Measurements from ENCODE around the gene C13orf42.
"Not testable (repeated sequence)": the region's sequence is repeated elsewhere in the genome, so short reads cannot be mapped to it uniquely, and the experiment has no call there.

C13orf42 gene

DNA sequence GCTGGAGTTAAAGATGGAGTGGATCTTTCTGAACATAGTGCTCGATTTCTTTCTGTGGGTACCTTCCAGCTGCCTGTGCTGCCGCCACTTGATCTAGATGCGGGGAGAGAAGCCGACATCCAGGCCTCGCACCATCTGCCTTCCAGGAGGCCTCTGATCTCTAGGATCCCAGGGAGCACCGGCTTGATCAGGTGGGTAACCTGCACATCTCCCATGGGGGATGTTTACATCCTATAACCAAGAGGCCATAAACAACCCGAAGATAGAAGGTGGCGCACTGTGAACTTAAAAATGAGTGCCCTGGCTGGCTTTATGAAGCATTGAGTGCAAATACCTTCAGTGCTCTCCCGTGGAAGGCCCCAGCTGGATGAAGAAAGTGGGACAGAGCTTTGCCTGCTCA is at the start of gene C13orf42:
C13orf42 (minus strand) TSS at position 101 of the 400 bp plus-strand sequence; CDS start at position 36, 65 bp downstream.
- no peak for DNase-seq

DNA sequence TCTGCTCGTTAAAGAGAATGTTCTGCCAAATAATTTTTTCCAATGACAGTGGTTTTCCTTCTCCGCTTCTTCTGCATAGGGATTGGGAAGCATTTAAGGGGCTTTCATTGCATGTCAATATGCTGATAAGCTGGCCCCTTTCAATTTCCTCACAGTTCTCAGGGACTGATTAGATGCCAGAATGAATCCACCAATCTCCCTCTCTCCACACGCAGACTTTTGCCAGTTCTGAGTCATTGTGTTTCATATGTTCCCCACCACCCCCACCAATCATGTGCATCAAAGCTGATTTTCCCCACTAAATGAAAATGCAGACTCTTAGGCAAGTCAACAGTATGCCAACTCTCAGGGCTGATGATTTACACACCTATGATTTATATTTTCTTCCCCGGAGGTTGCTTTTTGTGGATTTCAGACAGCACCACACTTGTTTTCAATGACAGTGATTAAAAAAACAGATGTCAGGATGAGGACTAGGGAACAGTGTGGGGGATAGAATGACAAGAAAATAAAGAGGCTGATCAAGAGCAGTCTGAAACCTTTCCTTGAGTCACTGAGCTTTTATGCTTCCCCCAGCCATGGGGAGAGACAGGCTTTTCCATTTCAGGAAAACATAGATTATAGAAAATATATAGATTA is 47.9 kb upstream of the C13orf42 start:
- DNase-seq = no peak

DNA sequence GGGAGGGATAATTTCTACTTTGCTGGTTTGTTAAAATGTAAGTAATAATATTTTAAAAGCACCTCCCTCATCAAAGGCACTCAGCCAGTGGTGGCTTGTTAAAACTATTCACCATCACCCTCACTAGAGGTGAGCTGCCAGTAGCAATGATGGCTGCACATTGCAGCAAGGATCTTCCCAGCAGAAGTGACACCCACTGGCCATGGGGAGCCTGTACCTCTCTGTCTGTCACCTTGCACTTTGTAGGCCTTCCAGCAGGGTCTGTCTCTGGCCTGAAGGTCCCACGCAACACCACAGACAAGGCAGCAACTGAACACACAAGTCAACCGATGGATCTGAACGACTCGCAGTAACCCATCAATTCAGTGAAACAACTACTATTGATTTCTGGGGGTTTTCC is 47.3 kb upstream of the C13orf42 start:
- no peak for DNase-seq

DNA sequence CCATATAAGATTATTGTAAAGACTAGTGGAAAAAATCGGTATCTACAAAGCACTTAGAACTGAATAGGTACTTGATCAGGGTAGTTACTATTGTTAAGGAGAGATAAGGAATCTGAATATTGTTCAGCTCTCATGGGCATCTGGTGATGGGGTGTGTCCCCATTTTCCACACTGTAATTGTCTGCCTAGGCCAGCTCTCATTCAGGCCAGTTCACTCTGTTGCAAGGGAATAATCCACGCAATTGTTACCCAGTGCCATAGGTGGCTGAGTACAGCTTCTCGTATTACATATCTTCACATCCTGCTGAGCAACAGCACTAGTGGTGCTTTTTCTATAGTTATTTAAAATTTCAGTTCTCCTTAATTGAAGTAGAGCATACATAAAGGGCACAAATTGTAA is 45.6 kb upstream of the C13orf42 start:
- DNase-seq = no peak

DNA sequence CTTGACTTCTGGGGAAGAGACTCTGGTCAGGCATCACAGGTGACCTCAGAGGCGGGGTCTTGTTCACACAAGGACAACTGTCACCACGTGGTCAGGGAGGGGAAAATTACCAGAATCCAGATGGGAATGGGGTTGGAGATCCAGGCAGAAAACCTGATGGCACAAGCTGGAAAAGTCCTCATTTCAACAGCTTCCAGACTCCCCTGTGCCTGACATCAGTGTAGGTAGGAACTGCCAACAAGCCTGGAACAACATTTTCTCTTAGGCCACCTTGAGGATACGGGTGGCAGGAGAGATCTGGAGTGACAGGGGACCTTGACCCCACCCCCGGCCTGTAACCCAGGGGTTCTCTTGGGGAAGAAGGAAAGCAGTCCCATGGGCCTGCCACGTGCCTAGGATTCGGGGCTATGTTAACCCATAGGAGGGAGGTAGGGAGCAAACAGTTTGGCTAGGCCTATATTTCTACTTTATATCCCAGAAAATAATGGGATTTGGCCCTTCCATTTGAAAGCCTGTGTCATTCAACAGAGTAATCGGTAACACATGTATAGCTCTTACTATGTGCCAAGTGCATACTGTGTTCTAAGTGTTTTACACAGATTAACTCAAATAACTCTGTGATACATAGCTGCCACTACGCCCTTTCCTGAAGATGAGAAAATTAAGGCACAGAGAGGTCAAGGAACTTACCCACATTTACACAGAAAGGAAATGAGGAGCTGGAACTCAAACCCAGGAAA is 44.9 kb upstream of the C13orf42 start:
- DNase-seq = no peak

DNA sequence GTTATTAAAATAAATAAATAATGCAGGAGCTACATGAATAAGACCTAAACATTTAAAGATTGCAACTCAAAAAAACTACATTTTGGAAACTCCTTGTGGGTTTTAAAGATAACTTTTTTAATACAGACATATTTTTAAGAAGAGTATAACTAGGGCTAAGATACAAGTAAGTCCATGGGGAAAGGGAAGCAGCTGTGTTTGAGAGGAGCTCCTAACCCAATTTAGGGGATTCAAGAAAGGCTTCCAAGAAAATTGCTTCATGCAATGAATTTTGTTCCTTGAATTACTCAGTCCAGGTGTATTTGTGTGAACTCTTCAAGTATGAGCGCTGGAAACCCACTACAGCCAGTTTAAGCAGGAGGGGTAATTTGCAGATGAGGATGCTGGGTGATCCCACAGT is 44.1 kb upstream of the C13orf42 start:
- no peak for DNase-seq

DNA sequence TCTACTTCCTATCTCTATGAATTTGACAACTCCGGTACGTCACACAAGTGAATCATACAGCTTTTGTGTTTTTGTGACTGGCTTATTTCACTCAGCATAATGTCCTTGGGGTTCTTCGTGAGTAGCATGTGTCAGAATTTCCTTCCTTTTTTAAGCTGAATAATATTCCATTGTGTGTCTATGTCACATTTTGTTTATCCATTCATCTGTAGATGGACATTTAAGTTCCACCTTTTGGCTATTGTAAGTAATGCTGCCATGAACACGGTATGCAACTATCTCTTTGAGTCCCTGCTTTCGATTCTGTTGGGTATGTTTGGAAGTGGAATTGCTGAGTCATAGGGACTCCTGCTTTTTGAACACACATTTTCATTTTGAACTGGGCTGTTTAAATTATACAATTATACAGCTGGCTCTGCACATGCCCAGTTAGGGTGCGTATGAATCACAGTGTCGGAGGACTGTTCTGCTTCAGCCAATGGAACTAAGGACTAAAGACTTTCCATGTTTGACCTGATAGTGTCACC is 43.0 kb upstream of the C13orf42 start:
- no peak for DNase-seq

DNA sequence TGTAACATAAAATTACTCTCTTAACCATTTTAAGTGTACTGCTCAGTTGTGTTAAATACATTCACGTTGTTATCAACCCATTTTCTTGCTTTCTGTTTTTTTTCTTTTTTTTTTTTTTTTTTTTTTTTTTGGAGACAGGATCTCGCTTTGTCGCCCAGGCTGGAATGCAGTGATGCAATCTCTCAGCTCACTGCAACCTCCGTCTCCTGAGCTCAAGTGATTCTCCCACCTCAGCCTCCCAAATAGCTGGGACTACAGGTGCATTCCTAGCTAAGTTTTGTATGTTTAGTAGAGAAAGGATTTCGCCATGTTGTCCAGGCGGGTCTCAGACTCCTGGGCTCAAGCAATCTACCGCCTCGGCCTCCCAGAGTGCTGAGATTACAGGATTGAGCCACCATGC is 42.5 kb upstream of the C13orf42 start:
- no peak for DNase-seq

DNA sequence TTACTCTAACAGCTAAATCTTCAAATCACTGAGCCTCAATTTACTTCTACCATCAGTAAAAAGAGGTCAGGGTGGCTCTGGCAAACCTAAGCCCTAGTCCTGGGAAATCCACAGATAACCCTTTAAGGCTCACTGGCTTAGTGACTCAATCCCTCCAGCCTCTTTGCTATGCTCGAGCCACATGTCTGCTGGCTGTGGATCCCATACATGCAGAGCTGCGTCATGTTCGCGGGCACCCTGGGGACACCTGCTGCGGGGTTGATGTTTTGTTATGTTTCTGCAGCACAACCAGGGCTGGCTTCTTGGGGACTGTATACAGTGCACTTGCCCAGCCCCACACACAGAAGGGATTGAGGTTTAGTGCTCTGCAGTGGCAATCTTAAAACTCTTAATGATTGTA is 41.6 kb upstream of the C13orf42 start:
- DNase-seq = no peak

DNA sequence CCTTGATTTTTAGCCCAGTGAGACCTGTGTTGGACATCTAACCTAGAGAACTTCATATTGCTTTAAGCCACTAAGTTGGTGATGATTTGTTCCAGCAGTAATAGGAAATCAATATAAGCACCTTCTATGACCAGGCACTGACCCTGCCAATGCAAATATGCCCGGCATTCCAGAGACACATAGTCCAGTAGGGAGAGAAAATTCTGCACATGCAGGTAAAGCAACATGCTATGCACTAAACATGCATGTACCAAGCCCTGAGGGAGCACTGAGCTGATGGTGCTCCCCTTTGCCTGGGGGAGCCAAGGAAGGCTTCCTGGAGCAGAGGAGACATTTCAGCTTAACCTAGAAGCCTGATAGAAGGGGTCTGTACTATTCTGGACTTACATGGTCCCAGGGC is 40.4 kb upstream of the C13orf42 start:
- no peak for DNase-seq

DNA sequence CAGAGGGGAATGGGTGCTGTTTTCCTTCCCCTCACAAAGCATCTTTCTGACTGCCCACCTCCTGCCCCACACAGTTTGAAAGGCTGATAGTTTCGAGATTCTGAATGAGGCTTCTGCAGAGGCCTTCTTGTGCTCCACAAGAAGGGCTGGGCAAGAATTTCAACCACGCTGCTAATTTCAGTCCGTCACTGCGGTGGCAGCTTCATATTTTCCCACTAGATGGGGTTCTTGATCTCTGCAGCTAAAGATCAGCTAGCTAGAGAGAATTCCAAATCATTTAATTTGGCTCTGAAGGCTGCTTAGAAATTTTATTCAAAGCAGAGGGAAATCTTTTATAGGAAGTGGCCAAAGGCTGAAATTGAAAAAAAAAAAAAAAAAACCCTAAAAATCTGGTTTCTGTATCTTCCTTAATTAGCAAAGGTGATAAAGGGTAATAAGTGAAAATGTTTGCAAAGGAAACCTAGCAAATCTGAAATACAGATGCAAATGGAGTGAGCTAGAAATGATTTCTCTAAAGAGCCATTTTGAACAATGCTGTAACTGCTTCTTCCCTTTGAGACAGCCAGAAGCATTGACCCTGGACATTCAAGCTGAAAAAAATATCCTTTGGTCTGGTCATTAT is 38.0 kb upstream of the C13orf42 start:
- DNase-seq = no peak

DNA sequence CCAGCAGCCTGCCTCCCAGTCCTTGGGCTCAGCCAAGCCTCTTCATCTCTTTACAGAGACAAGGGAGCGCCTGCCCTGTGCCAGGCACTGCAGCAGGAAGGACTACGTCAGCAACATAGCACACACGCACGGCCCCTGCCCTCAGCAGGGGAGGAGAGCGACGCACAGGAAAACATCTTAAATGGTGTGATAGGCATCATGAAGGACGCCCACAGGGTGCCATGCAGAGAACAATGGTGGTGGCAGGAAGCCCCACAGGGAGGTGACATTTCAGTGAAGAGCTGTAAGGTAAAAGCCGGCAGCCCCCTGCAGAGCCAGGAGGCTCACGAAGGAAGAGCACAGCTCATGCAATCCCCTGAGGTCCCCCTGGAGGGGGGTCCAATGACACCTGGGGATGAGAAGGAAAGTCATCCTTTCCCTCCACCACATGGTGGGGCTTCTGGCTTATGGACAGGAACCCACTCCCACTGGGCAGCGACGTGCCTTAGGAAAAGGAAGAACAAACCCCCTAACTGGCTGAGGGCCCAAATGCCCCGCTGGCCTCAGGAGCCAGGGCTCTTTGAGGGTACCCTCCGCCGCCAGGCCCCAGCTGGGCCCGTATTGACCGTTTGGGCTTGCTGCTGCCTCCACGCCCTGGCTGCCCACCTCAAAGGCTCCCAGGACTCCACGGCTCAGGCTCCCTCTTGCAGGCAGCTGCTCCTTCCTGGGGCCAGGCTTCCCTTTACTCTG is 37.3 kb upstream of the C13orf42 start:
- DNase-seq = no peak

DNA sequence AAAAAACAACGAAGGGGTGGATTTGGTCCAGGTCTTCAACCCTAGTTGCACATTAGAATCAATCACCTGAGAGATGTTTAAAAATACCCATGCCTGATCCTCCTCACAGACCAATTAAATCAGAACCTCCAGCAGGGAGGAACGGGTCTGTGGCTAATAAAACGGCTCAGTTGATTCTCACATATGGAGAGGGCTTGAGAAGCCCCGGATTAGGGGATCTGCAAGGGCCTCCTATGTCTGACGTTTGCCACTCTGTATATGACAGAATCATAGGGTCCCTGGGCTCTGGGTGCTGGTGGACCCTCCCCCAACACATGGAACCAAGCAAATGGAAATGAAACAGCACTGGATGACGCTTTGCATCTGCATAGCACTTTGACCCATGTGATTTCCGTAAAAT is 36.7 kb upstream of the C13orf42 start:
- no peak for DNase-seq

DNA sequence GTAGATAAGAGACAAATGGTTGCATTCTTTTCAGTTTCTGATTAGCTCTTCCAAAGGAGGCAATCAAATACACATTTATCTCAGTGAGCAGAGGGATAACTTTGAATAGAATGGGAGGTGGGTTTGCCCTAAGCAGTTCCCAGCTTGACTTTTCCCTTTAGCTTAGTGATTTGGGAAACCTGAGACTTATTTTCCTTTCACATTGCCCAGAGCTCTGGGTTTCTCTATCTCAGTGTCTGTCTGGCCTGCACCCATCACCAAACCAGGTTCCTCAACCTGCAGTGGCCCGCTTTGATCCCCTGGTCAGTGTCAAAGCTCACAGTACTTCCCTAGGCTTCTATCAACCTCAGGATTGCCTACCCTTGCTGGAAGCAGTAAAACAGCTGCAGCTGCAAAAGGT is 35.6 kb upstream of the C13orf42 start:
- no peak for DNase-seq

DNA sequence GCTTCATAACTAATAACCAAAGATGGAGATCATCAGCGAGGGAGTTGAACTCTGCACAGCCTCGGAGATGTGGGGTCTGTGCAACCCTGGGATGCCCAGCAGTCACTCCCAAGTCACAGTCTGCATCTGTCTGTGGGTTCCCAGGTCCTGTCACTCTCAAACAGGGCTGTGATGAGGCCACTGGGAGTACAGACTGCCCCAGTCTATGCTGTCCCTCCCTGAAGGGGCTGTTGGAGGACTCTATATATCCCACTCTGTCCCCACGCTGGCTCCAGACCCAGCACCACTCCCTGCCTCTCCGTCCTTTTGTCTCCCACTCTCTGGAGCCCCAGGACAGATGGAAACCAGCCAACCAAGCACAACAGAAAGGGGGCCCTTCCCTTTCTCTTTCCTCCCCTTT is 26.2 kb upstream of the C13orf42 start:
- no peak for DNase-seq

DNA sequence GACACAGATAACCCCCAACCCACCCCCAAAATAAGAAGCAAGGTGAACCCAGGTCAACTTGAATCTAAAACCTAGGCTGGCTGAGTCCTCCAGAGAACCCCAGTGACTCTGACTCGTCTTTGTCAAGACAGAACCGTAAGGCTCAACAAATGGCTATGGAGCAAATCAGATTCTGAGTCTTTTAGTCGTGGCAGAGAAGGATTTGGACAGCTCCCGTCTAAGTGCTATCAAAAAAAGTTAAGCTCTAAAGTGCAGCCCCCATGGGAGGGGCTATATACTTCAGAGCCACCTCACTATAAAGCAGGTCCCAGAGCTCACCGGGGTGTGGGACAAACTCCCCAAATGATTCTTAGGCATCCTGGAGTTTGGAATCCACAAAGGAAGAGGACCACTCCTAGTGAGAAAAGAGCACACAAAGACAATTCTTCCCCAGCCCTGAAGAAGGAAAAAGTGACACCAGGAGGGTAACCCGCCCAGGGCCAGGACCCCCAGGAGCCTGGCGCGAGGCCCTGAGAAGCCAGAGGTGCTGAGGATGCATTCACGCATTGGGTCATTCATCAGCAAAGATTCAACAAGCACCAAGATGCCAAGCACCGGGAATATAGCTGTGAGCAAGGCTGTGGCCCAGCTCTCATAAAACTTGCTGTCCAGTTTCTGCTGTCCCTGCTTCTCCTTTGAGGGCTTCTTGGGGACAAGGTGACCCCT is 25.4 kb upstream of the C13orf42 start:
- DNase-seq = no peak

DNA sequence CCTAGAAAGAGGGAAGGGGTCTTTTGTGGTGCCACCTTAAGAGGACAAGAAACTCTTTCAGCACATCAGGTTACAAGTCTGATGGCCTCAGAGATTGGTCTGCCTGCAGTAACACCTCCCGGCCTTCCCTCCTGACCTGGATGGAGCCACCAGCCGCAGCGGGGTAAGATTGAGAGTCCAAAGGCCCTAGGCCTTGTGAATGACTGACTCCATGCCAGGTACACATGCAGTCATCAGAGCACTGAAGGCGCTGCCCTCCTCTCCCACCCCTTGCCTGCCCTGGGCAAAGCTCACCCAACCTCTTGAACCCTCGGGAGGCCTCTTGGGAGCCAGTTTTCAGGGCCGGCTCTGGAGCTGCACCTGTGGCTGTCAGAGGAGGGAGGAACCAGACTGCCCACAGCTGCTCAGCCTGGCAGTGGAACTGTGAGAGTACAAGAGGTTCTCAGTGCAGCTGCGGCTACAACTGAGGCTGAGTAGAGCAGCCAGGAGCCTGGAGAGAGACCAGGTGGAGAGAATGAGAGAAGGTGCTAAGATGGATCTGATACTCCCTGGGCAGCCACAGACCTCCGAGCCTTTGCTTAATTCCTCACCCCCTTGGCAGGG is 23.8 kb upstream of the C13orf42 start:
- DNase-seq = no peak

DNA sequence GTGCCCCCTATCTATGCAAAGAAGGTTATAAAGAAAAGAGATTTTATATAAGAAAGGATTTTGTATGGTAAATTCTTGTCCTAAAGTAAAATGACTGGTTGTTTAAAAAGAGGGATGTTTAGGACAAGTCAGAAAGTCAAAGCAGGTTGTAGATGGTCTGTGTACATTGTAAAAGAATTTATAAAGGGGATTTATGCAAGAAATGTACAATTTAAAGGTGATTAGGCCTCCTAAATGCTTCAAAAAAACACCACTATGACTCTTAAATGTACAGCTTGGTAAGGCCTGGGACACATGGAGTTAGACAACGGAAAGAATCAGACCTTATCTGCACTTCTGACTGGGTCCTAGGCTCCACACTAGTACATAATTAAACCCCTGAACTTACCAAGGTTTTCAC is 19.3 kb upstream of the C13orf42 start:
- DNase-seq = no peak

DNA sequence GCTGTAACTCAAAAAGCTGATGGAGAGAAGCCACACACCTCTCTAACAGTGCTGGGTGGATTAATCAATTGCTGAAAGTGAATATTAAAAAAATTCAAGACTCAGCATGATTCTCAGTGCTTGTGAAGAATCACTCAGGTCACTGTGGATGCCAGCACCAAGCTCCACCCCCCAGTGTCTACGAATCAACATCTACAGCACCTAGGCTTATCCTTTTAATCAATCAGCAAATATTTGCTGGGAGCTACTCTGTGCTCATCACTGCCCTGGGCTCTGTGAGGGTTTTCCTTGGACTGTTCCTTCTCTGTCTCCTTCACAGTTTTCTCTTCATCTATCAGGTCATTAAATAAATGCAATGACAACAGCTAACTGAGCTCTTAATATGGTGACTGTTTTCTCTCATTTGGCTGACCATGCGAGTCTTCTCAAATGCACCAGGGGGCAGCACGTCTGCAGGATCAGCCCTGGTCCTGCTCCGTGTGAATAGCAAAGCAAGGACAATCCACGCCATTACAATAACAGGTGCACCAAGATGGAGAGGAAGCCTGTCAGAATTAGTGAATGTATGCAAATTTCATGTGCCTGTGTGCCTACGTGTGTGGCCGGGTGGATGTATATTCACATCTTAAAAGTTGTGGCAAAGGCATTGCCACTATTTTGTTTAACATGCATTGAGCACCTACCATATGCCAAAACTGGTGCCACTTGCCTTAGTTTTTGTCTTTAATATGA is 14.6 kb upstream of the C13orf42 start:
- DNase-seq = peak; percentile 20

DNA sequence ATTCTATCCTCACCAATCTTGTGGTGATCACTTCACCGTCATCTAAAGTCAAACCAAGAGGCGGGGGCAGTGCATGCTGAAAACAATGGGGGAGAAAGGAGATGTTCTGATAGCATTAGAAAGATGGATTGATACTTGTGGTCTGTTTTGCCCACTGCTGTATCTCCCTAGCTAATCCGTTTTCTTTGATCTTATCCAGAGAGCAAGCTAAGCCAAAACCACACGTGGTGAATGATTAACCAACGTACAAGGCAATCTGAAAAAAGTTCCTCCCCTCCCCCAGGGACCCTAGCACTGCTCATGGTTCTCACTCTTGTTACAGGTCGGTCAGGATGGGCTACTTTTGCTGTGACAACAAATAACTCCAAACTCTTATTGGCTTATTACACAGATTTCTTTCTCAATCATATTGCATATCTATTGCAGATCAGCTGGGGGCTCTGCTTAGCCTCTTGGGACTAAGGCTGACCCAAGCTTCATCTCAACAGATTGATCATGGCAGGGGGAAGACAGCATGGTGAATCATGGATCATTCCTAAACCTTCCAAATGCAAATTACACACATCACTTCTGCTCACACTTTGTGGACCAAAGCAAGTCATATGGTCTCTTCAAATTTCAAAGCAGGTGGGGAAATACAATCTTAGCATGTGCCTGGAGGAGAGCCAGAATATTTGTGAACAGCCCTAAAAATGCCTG is 11.9 kb upstream of the C13orf42 start:
- no peak for DNase-seq

DNA sequence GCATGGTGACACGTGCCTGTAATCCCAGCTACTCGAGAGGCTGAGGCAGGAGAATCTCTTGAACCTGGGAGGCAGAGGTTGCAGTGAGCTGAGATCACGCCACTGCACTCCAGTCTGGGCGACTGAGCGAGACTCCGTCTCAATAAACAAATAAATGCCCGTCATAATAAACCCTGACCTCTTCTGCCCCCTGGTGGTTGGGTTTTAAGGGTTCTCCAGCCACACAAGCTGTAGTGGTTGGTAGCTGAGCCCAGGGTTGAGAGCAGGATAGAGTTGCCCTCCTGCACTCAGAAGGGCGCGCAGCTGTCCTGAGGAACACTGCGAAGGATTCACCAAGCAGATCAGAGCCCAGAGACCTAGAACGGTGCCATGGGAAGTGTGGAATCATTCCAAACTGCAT is 9.8 kb upstream of the C13orf42 start:
- not testable (repeated sequence) for DNase-seq

All from NCI-H187 treated with DMSO at 0.1 percent for 48 hours (cell line).